K562 (cell line): ENCODE results near the gene DYNLT4. TPM values are rescaled to one million over a fixed set of nuclear protein-coding genes. Genes with fewer than 3 reads are reported as not detected.

Source experiments
- BCOR ChIP-seq: fragments of 450-650 bp; IDR thresholded peaks from 2 replicates; pipeline ENCODE4 v1.6.1; 2016
- BDP1 ChIP-seq: IDR thresholded peaks from 3 replicates; pipeline ENCODE4 v1.6.1; 2011; ENCODE audit not compliant: insufficient read length, insufficient read depth
- BMI1 ChIP-seq: fragments of 150-350 bp; IDR thresholded peaks from 2 replicates; pipeline ENCODE4 v1.6.1; 2014; ENCODE audit warnings: low read length
- CSDE1 ChIP-seq, 2 experiments: fragments of 450-650 bp; IDR thresholded peaks; 2 replicates each; pipeline ENCODE4 v1.6.1; 2016; ENCODE audit warnings: mild to moderate bottlenecking in 1 of 2
- CXXC5 ChIP-seq: fragments of 250-450 bp; sonication (Bioruptor Pico); IDR thresholded peaks from 2 replicates; pipeline ENCODE4 v1.8.0; 2022; ENCODE audit warnings: inconsistent platforms, mild to moderate bottlenecking, moderate library complexity
- ETS2 ChIP-seq: IDR thresholded peaks from 2 replicates; pipeline ENCODE4 v1.6.1; 2016; ENCODE audit warnings: borderline replicate concordance, missing genetic modification characterization, mild to moderate bottlenecking, moderate library complexity, missing compliant biosample characterization; ENCODE audit not compliant: poor library complexity, severe bottlenecking
- HDGF ChIP-seq: fragments of 450-650 bp; IDR thresholded peaks from 2 replicates; pipeline ENCODE4 v1.6.1; 2016
- JUN ChIP-seq, 2 experiments: sonication (generic) in 1 of 2; formaldehyde crosslinking in 1 of 2; IDR thresholded peaks; 2 replicates each; pipeline versions ENCODE4 v1.6.1 to v1.8.0; 2012 to 2022; ENCODE audit warnings: borderline replicate concordance in 2 of 2, mild to moderate bottlenecking in 2 of 2, improper control_type of control experiment in 1 of 2, low read depth in 1 of 2, low read length in 1 of 2, missing genetic modification reagents in 1 of 2
- KLF1 ChIP-seq: fragments of 450-650 bp; IDR thresholded peaks from 2 replicates; pipeline ENCODE4 v1.6.1; 2016; ENCODE audit warnings: missing genetic modification characterization, missing compliant biosample characterization
- NFIC ChIP-seq: fragments of 450-650 bp; IDR thresholded peaks from 2 replicates; pipeline ENCODE4 v1.6.1; 2017; ENCODE audit warnings: mild to moderate bottlenecking, inconsistent platforms
- NUFIP1 ChIP-seq: fragments of 450-650 bp; IDR thresholded peaks from 2 replicates; pipeline ENCODE4 v1.6.1; 2018; ENCODE audit not compliant: partially characterized antibody
- SMARCB1 ChIP-seq: IDR thresholded peaks from 2 replicates; pipeline ENCODE4 v1.6.1; 2011; ENCODE audit warnings: improper control_type of control experiment, low read depth; ENCODE audit not compliant: insufficient read length
- TEAD4 ChIP-seq, 2 experiments: sonication (generic) in 1 of 2; formaldehyde crosslinking in 1 of 2; IDR thresholded peaks; 2 replicates each; pipeline versions ENCODE4 v1.6.1 to v1.8.0; 2012 to 2022; ENCODE audit warnings: borderline replicate concordance in 1 of 2, inconsistent platforms in 1 of 2, low read length in 1 of 2, mild to moderate bottlenecking in 1 of 2, missing genetic modification reagents in 1 of 2
- ZBTB1 ChIP-seq: sonication (generic); formaldehyde crosslinking; IDR thresholded peaks from 2 replicates; pipeline ENCODE4 v1.8.1; 2023; ENCODE audit warnings: missing genetic modification reagents, low read depth, mild to moderate bottlenecking, borderline replicate concordance
- ZC3H4 ChIP-seq: sonication (generic); formaldehyde crosslinking; IDR thresholded peaks from 2 replicates; pipeline ENCODE4 v1.9.0; 2021; ENCODE audit warnings: missing genetic modification reagents, borderline replicate concordance
- ZNF124 ChIP-seq: sonication (generic); formaldehyde crosslinking; IDR thresholded peaks from 2 replicates; pipeline ENCODE4 v1.8.1; 2022; ENCODE audit warnings: missing genetic modification reagents
- ZNF134 ChIP-seq: fragments of 250-450 bp; sonication (Bioruptor Pico); conservative IDR thresholded peaks from 2 replicates; pipeline ENCODE4 v1.4.0; 2020
- ZNF143 ChIP-seq: sonication (generic); formaldehyde crosslinking; IDR thresholded peaks from 2 replicates; pipeline ENCODE4 v1.9.0; 2022; ENCODE audit warnings: mild to moderate bottlenecking, missing genetic modification reagents
- ZNF174 ChIP-seq: fragments of 250-450 bp; sonication (Bioruptor Pico); IDR thresholded peaks from 2 replicates; pipeline ENCODE4 v1.4.0; 2020; ENCODE audit warnings: mild to moderate bottlenecking
- ZNF274 ChIP-seq: IDR thresholded peaks from 2 replicates; pipeline ENCODE4 v1.6.1; 2011; ENCODE audit warnings: low read depth, mild to moderate bottlenecking, low read length, moderate library complexity, borderline replicate concordance
- ZNF507 ChIP-seq: conservative IDR thresholded peaks from 2 replicates; pipeline ENCODE4 v1.6.1; 2017; ENCODE audit warnings: missing genetic modification characterization, missing compliant biosample characterization
- ZNF584 ChIP-seq: fragments of 200-800 bp; sonication (Bioruptor generic); IDR thresholded peaks from 2 replicates; pipeline ENCODE4 v1.6.1; 2016; ENCODE audit warnings: low read depth, mild to moderate bottlenecking, missing genetic modification characterization, missing compliant biosample characterization
- ZNF696 ChIP-seq: fragments of 250-450 bp; sonication (Bioruptor Pico); conservative IDR thresholded peaks from 2 replicates; pipeline ENCODE4 v1.4.0; 2020; ENCODE audit warnings: mild to moderate bottlenecking, moderate library complexity
- polyA plus RNA-seq, 8 experiments: library from polyadenylated mRNA; depleted of rRNA in 4 of 8; stranded (reverse) in 5 of 8; unstranded in 3 of 8; fragments of >200 nt; fragmentation: Nextera tagmentation in 2 of 8; fragmentation: Illumina TruSeq in 1 of 8; extraction: Ambion mirVana in 2 of 8; extraction: Trizol in 1 of 8; gene quantifications; 2 replicates each; pipeline versions ENCODE4 v1.2.1 to v1.2.3, GENCODE V29; 2011 to 2014; ENCODE audit warnings: inconsistent platforms in 1 of 8, missing spikeins in 1 of 8
- total RNA-seq, 7 experiments: library from RNA; depleted of rRNA in 6 of 7; stranded (reverse); fragments of >200 nt in 6 of 7; fragmentation: Illumina TruSeq in 2 of 7; extraction: Trizol in 2 of 7; gene quantifications; 2 replicates each; pipeline versions ENCODE4 v1.2.1 to v1.2.3, GENCODE V29; 2011 to 2021; ENCODE audit warnings: low replicate concordance in 1 of 7
- TF ChIP-seq, protein P1 (sequence below): fragments of 250-450 bp; sonication (Bioruptor Pico); IDR thresholded peaks from 2 replicates; pipeline ENCODE4 v1.8.0; 2022; ENCODE audit warnings: moderate library complexity, mild to moderate bottlenecking, inconsistent platforms
- TF ChIP-seq, protein P2 (sequence below): fragments of 450-650 bp; conservative IDR thresholded peaks from 2 replicates; pipeline ENCODE4 v1.6.1; 2016; ENCODE audit warnings: missing genetic modification characterization, low read depth, mild to moderate bottlenecking, missing compliant biosample characterization, moderate library complexity
- TF ChIP-seq, protein P3 (sequence below): fragments of 250-450 bp; sonication (Bioruptor Pico); IDR thresholded peaks from 2 replicates; pipeline ENCODE4 v1.4.0; 2020

The DYNLT4 gene
- total and polyA plus RNA-seq, 9 of the 15 experiments (the other 6 are each of a cell fraction or from before 2014, with no cell fraction given), result 0.29 to 0.73 TPM; not detected in 7

DNA sequence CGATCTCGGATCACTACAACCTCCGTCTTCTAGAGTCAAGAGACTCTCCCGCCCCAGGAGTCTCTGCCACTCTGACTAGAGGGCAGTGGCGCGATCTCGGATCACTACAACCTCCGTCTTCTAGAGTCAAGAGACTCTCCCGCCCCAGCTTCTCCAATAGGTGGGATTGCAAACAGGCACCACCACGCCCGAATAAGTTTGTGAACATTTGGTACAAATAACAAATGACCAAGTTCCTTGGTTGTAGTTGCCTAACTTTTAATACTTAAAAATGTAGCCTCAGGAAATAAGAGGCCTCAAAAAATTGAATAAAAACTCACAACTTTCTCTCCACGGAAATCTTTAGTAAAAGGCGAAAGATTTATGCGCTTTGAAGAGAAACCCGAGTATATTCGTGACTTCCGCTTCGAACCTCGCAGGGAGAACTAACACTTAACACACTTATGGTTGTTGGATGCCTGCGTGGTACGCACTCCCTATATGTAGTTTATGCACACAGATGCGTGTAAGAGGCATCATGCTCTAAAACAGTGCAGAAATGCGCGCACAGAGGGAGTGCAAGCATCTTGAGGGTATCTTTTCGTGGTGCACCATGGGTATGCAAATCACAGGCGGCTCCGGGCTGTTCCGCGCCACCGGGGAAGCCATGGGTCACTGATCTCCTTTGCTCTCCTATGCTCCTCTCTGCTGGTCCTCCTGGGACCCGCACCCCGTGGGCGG lies 12.6 kb upstream of the DYNLT4 start (continued):
- TF ChIP-seq BDP1 (no peak), NFIC (peak; percentile 85), CXXC5 (peak; percentile 82), NUFIP1 (peak; percentile 96), BMI1 (peak; percentile 45; the same call in 1 of the 2 replicates), CSDE1 (IDR thresholded peaks at IDR 0.05) (peak in 1 of 2 experiments; percentile 99; a peak in 2 of 4 replicates), ZNF584 (CRISPR knock-in tag) (no peak), HDGF (no peak), ZBTB1 (CRISPR knock-in tag) (no peak), ZNF134 (CRISPR knock-in tag) (no peak), ETS2 (tag) (no peak), ZNF696 (peak; percentile 89), ZNF174 (CRISPR knock-in tag) (no peak), TEAD4 (IDR thresholded peaks at IDR 0.05; ENCODE audit: low read length) (peak; percentile 97), TEAD4 (CRISPR knock-in tag; IDR thresholded peaks at IDR 0.05; ENCODE audit: borderline replicate concordance) (no peak), ZNF507 (tag) (no peak), KLF1 (peak; percentile 85), ZNF124 (CRISPR knock-in tag) (no peak), BCOR (peak; percentile 33), ZC3H4 (CRISPR knock-in tag) (peak; percentile 94; the same call in 1 of the 2 replicates), JUN (IDR thresholded peaks at IDR 0.05; ENCODE audit: borderline replicate concordance, low read depth, low read length) (no peak), JUN (CRISPR knock-in tag; IDR thresholded peaks at IDR 0.05; ENCODE audit: borderline replicate concordance) (peak; percentile 81; the same call in 1 of the 2 replicates), ZNF143 (CRISPR knock-in tag) (peak; percentile 98), SMARCB1 (no peak), ZNF274 (no peak)
- TF ChIP-seq, protein P1, sequence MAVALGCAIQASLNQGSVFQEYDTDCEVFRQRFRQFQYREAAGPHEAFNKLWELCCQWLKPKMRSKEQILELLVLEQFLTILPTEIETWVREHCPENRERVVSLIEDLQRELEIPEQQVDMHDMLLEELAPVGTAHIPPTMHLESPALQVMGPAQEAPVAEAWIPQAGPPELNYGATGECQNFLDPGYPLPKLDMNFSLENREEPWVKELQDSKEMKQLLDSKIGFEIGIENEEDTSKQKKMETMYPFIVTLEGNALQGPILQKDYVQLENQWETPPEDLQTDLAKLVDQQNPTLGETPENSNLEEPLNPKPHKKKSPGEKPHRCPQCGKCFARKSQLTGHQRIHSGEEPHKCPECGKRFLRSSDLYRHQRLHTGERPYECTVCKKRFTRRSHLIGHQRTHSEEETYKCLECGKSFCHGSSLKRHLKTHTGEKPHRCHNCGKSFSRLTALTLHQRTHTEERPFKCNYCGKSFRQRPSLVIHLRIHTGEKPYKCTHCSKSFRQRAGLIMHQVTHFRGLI (CRISPR knock-in tag), result no peak
- TF ChIP-seq, protein P2, sequence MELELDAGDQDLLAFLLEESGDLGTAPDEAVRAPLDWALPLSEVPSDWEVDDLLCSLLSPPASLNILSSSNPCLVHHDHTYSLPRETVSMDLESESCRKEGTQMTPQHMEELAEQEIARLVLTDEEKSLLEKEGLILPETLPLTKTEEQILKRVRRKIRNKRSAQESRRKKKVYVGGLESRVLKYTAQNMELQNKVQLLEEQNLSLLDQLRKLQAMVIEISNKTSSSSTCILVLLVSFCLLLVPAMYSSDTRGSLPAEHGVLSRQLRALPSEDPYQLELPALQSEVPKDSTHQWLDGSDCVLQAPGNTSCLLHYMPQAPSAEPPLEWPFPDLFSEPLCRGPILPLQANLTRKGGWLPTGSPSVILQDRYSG (tag), result no peak
- TF ChIP-seq, protein P3, sequence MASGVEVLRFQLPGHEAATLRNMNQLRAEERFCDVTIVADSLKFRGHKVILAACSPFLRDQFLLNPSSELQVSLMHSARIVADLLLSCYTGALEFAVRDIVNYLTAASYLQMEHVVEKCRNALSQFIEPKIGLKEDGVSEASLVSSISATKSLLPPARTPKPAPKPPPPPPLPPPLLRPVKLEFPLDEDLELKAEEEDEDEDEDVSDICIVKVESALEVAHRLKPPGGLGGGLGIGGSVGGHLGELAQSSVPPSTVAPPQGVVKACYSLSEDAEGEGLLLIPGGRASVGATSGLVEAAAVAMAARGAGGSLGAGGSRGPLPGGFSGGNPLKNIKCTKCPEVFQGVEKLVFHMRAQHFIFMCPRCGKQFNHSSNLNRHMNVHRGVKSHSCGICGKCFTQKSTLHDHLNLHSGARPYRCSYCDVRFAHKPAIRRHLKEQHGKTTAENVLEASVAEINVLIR (CRISPR knock-in tag), result no peak; the same call in none of the 2 replicates
